ENCODE data around the gene THAP10. TPM values are rescaled to one million over a fixed set of nuclear protein-coding genes. Genes with fewer than 3 reads are reported as not detected.
A peak's percentile ranks its signal among the peaks of the same experiment; 100 is the strongest.
"Not testable (repeated sequence)": the region's sequence is repeated elsewhere in the genome, so short reads cannot be mapped to it uniquely, and the experiment has no call there.

The THAP10 gene
- total RNA-seq, 1 donor from 2014 or later = 2.7 TPM

GRCh38 chr15:70873232-70874054, 18.8 kb downstream of the THAP10 start:
- TF ChIP-seq POLR2A (IDR thresholded peaks at IDR 0.05) = no peak
- no peak for TF ChIP-seq POLR2AphosphoS5 (IDR thresholded peaks at IDR 0.05; ENCODE audit: insufficient read depth in 1 of 2, low read depth in 1 of 2)
- TF ChIP-seq CTCF (IDR thresholded peaks at IDR 0.05) = no peak
- no peak for DNase-seq (ENCODE audit: extremely low spot score in 2 of 2)
- no peak overlapping the region for H3K4me3 ChIP-seq
- intact Hi-C loops (cut with DNase I) = no loop called here
- H3K4me1 ChIP-seq = peaks cover 17% of the 10 kb centered on the region
- H3K27me3 ChIP-seq = no peaks in the 10 kb centered on the region
- H3K9me3 ChIP-seq = no peaks in the 10 kb centered on the region
- no peak overlapping the region for H3K27ac ChIP-seq
- H3K36me3 ChIP-seq = no peaks in the 10 kb centered on the region

GRCh38 chr15:70871490-70871889, 20.7 kb downstream of the THAP10 start:
- H3K4me3 ChIP-seq; H3K27me3 ChIP-seq; intact Hi-C loops (cut with DNase I): not testable (repeated sequence)

GRCh38 chr15:70870051-70870450, 22.2 kb downstream of the THAP10 start:
- no peak overlapping the region for H3K4me3 ChIP-seq
- H3K4me1 ChIP-seq = peaks cover 32% of the 10 kb centered on the region
- no peaks in the 10 kb centered on the region for H3K9me3 ChIP-seq
- H3K36me3 ChIP-seq = no peaks in the 10 kb centered on the region
- intact Hi-C loops (cut with DNase I) = no loop called here
- TF ChIP-seq CTCF (IDR thresholded peaks at IDR 0.05) (no peak), POLR2A (IDR thresholded peaks at IDR 0.05) (no peak), POLR2AphosphoS5 (IDR thresholded peaks at IDR 0.05; ENCODE audit: insufficient read depth in 1 of 2, low read depth in 1 of 2) (no peak)
- H3K27ac ChIP-seq = peak overlapping the region; percentile 69
- H3K27me3 ChIP-seq = no peaks in the 10 kb centered on the region
- no peak for DNase-seq (ENCODE audit: extremely low spot score in 2 of 2)

More at GRCh38 chr15:70871490-70871889, 20.7 kb downstream of the THAP10 start:
- peaks cover 32% of the 10 kb centered on the region for H3K4me1 ChIP-seq
- DNase-seq (ENCODE audit: extremely low spot score in 2 of 2); H3K36me3 ChIP-seq; H3K27ac ChIP-seq; H3K9me3 ChIP-seq: not testable (repeated sequence)

GRCh38 chr15:70869346-70869745, 22.9 kb downstream of the THAP10 start:
- Histone ChIP-seq H3K27ac (peak overlapping the region; percentile 69), H3K27me3 (no peaks in the 10 kb centered on the region), H3K9me3 (no peaks in the 10 kb centered on the region), H3K36me3 (no peaks in the 10 kb centered on the region), H3K4me3 (no peak overlapping the region), H3K4me1 (peaks cover 32% of the 10 kb centered on the region)
- no peak for DNase-seq (ENCODE audit: extremely low spot score in 2 of 2)
- intact Hi-C loops (cut with DNase I) = no loop called here
- TF ChIP-seq CTCF (IDR thresholded peaks at IDR 0.05) (no peak), POLR2AphosphoS5 (IDR thresholded peaks at IDR 0.05; ENCODE audit: insufficient read depth in 1 of 2, low read depth in 1 of 2) (no peak), POLR2A (IDR thresholded peaks at IDR 0.05) (no peak)

GRCh38 chr15:70867911-70868467, 24.2 kb downstream of the THAP10 start:
- Histone ChIP-seq H3K4me1 (peaks cover 32% of the 10 kb centered on the region), H3K27ac (peak overlapping the region; percentile 69), H3K4me3 (no peak overlapping the region), H3K9me3 (no peaks in the 10 kb centered on the region), H3K36me3 (no peaks in the 10 kb centered on the region), H3K27me3 (no peaks in the 10 kb centered on the region)
- TF ChIP-seq POLR2A (IDR thresholded peaks at IDR 0.05) (no peak), POLR2AphosphoS5 (IDR thresholded peaks at IDR 0.05; ENCODE audit: insufficient read depth in 1 of 2, low read depth in 1 of 2) (peak in 1 of 2 donors; percentile 50), CTCF (IDR thresholded peaks at IDR 0.05) (no peak)
- intact Hi-C loops (cut with DNase I) = no loop called here
- no peak for DNase-seq (ENCODE audit: extremely low spot score in 2 of 2)
